GM12874 (cell line): ENCODE measurements around the gene CXCR5.

Source experiments
- CTCF ChIP-seq: IDR thresholded peaks from 2 replicates; pipeline ENCODE4 v1.5.1; 2011; ENCODE audit warnings: low read depth, mild to moderate bottlenecking, control low read depth, low read length, moderate library complexity; ENCODE audit not compliant: insufficient read depth

The CXCR5 gene

GRCh38 chr11:118895093-118896039 is 11.7 kb downstream of the CXCR5 start:
- TF ChIP-seq CTCF = no peak

GRCh38 chr11:118896472-118896913 is 12.8 kb downstream of the CXCR5 start:
- TF ChIP-seq CTCF = no peak

- TF ChIP-seq CTCF = no peak
These were observed 13.4 kb downstream of the CXCR5 start for GRCh38 chr11:118896921-118897591.

GRCh38 chr11:118897721-118898310 is 14.1 kb downstream of the CXCR5 start:
- no peak for TF ChIP-seq CTCF

- TF ChIP-seq CTCF = no peak
These were observed 15.0 kb downstream of the CXCR5 start for GRCh38 chr11:118898400-118899295.

GRCh38 chr11:118899296-118899688 is 15.6 kb downstream of the CXCR5 start:
- no peak for TF ChIP-seq CTCF
